HepG2 (cell line): Measurements from ENCODE around the gene LRRC3. TPM values are rescaled to one million over a fixed set of nuclear protein-coding genes. Genes with fewer than 3 reads are reported as not detected.

ENCODE experiments used
- AHR ChIP-seq: IDR thresholded peaks from 2 replicates; pipeline ENCODE4 v1.6.1; 2018; ENCODE audit warnings: missing genetic modification reagents, missing compliant biosample characterization
- ARNTL ChIP-seq: sonication (generic); formaldehyde crosslinking; IDR thresholded peaks from 2 replicates; pipeline ENCODE4 v1.4.0; 2020; ENCODE audit warnings: mild to moderate bottlenecking, missing genetic modification reagents
- CAMTA2 ChIP-seq: sonication (generic); formaldehyde crosslinking; IDR thresholded peaks from 2 replicates; pipeline ENCODE4 v1.4.0; 2020; ENCODE audit warnings: mild to moderate bottlenecking, missing genetic modification reagents, borderline replicate concordance
- FOXC1 ChIP-seq: sonication (generic); formaldehyde crosslinking; IDR thresholded peaks from 2 replicates; pipeline ENCODE4 v1.8.0; 2022; ENCODE audit warnings: mild to moderate bottlenecking, missing genetic modification reagents, borderline replicate concordance
- MEIS1 ChIP-seq: sonication (generic); formaldehyde crosslinking; IDR thresholded peaks from 2 replicates; pipeline ENCODE4 v1.9.0; 2021; ENCODE audit warnings: mild to moderate bottlenecking, missing genetic modification reagents, moderate library complexity, borderline replicate concordance
- RFX1 ChIP-seq: fragments of 450-650 bp; IDR thresholded peaks from 2 replicates; pipeline ENCODE4 v1.6.1; 2017
- SALL1 ChIP-seq: sonication (generic); formaldehyde crosslinking; IDR thresholded peaks from 2 replicates; pipeline ENCODE4 v1.8.0; 2022; ENCODE audit warnings: mild to moderate bottlenecking, missing genetic modification reagents
- STAG1 ChIP-seq: sonication (generic); formaldehyde crosslinking; IDR thresholded peaks from 2 replicates; pipeline ENCODE4 v1.4.0; 2020; ENCODE audit warnings: missing genetic modification reagents
- ZNF292 ChIP-seq: sonication (generic); formaldehyde crosslinking; IDR thresholded peaks from 2 replicates; pipeline ENCODE4 v1.8.1; 2022; ENCODE audit warnings: mild to moderate bottlenecking, low read depth, missing genetic modification reagents, borderline replicate concordance
- ZNF709 ChIP-seq: sonication (generic); formaldehyde crosslinking; IDR thresholded peaks from 2 replicates; pipeline ENCODE4 v1.5.0; 2020; ENCODE audit warnings: mild to moderate bottlenecking, missing genetic modification reagents
- ZNF747 ChIP-seq: sonication (generic); formaldehyde crosslinking; IDR thresholded peaks from 2 replicates; pipeline ENCODE4 v1.8.1; 2023; ENCODE audit warnings: missing genetic modification reagents, mild to moderate bottlenecking, borderline replicate concordance
- ZSCAN21 ChIP-seq: sonication (generic); formaldehyde crosslinking; IDR thresholded peaks from 2 replicates; pipeline ENCODE4 v1.8.0; 2022; ENCODE audit warnings: mild to moderate bottlenecking, missing genetic modification reagents, moderate library complexity, borderline replicate concordance
- ZSCAN22 ChIP-seq: sonication (generic); formaldehyde crosslinking; IDR thresholded peaks from 2 replicates; pipeline ENCODE4 v1.4.0; 2020; ENCODE audit warnings: mild to moderate bottlenecking, missing genetic modification reagents
- polyA plus RNA-seq, 8 experiments: library from polyadenylated mRNA; depleted of rRNA in 3 of 8; stranded (reverse) in 7 of 8; unstranded in 1 of 8; fragments of >200 nt; fragmentation: Illumina TruSeq in 4 of 8; extraction: Trizol in 4 of 8; gene quantifications; 2 replicates each; pipeline versions ENCODE4 v1.2.1 to v1.2.3, GENCODE V29; 2011 to 2016; ENCODE audit warnings: low read depth in 4 of 8, missing spikeins in 1 of 8, mixed read lengths in 1 of 8; ENCODE audit not compliant: insufficient read depth in 1 of 8
- total RNA-seq, 5 experiments: library from RNA; depleted of rRNA; stranded (reverse); fragments of >200 nt; fragmentation: Illumina TruSeq; extraction: Trizol; gene quantifications; 2 replicates each; pipeline ENCODE4 v1.2.3, GENCODE V29; 2016; ENCODE audit warnings: low read depth in 1 of 5
- TF ChIP-seq, protein P1 (sequence below): sonication (generic); formaldehyde crosslinking; IDR thresholded peaks from 2 replicates; pipeline ENCODE4 v1.4.0; 2020; ENCODE audit warnings: missing genetic modification reagents, mild to moderate bottlenecking, borderline replicate concordance
- TF ChIP-seq, protein P2 (sequence below): sonication (generic); formaldehyde crosslinking; IDR thresholded peaks from 2 replicates; pipeline ENCODE4 v1.4.0; 2020; ENCODE audit warnings: missing genetic modification reagents, borderline replicate concordance
- TF ChIP-seq, protein P3 (sequence below): sonication (generic); formaldehyde crosslinking; IDR thresholded peaks from 2 replicates; pipeline ENCODE4 v1.4.0; 2020; ENCODE audit warnings: missing genetic modification reagents
- TF ChIP-seq, protein P4 (sequence below): sonication (generic); formaldehyde crosslinking; IDR thresholded peaks from 2 replicates; pipeline ENCODE4 v1.8.1; 2023; ENCODE audit warnings: mild to moderate bottlenecking, inconsistent platforms, moderate library complexity, missing genetic modification reagents, borderline replicate concordance
- TF ChIP-seq, protein P5 (sequence below): sonication (generic); formaldehyde crosslinking; IDR thresholded peaks from 2 replicates; pipeline ENCODE4 v1.4.0; 2020; ENCODE audit warnings: missing genetic modification reagents, borderline replicate concordance

LRRC3 gene
- total and polyA plus RNA-seq, 2 of the 13 experiments (the other 11 are each of a cell fraction or from before 2014, with no cell fraction given), result 4.8 to 16.5 TPM

DNA sequence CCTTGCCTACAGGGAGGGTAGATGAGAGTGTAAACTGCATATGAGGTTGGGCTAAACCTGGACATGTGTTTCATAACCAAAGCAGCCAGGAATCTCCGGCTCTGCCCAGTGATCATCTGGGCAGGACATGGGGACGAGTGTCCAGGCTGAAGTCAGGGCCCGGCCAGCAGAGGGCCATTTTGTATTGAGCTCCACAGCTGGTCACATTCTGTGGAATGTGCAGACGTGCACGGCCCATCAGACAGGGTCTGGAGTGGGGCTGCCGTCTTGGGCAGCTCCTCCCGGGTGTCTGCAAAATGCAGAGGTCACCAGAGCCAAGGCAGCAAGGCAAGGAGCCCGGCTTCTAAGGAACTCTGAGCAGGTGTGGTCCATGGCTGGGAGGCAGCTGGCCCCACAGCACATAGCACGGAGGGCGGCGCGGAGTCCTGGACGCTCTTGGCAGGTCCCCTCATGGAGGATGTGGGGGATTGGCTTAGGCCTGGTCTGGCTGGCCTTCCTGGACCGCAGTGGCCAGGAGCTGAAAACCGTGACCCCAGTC, 6.2 kb downstream of the LRRC3 start (continued):
- TF ChIP-seq MEIS1 (peak; percentile 32; the same call in 1 of the 2 replicates), ZSCAN21 (CRISPR knock-in tag) (0 out of 2 replicates have a peak, but pooled peaks have one; percentile 17), STAG1 (peak; percentile 55), ZSCAN22 (no peak), AHR (CRISPR knock-in tag) (no peak), RFX1 (no peak), ZNF709 (CRISPR knock-in tag) (no peak), FOXC1 (CRISPR knock-in tag) (no peak), ZNF747 (CRISPR knock-in tag) (no peak), ZNF292 (CRISPR knock-in tag) (no peak), CAMTA2 (CRISPR knock-in tag) (no peak), SALL1 (CRISPR knock-in tag) (0 out of 2 replicates have a peak, but pooled peaks have one; percentile 25), ARNTL (CRISPR knock-in tag) (0 out of 2 replicates have a peak, but pooled peaks have one; percentile 41)
- TF ChIP-seq, protein P1, sequence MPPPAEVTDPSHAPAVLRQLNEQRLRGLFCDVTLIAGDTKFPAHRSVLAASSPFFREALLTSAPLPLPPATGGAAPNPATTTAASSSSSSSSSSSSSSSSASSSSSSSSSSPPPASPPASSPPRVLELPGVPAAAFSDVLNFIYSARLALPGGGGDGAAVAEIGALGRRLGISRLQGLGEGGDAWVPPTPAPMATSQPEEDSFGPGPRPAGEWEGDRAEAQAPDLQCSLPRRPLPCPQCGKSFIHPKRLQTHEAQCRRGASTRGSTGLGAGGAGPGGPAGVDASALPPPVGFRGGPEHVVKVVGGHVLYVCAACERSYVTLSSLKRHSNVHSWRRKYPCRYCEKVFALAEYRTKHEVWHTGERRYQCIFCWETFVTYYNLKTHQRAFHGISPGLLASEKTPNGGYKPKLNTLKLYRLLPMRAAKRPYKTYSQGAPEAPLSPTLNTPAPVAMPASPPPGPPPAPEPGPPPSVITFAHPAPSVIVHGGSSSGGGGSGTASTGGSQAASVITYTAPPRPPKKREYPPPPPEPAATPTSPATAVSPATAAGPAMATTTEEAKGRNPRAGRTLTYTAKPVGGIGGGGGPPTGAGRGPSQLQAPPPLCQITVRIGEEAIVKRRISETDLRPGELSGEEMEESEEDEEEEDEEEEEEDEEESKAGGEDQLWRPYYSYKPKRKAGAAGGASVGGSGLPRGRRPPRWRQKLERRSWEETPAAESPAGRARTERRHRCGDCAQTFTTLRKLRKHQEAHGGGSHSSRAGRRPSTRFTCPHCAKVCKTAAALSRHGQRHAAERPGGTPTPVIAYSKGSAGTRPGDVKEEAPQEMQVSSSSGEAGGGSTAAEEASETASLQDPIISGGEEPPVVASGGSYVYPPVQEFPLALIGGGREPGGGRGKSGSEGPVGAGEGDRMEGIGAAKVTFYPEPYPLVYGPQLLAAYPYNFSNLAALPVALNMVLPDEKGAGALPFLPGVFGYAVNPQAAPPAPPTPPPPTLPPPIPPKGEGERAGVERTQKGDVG (CRISPR knock-in tag), result no peak
- TF ChIP-seq, protein P2, sequence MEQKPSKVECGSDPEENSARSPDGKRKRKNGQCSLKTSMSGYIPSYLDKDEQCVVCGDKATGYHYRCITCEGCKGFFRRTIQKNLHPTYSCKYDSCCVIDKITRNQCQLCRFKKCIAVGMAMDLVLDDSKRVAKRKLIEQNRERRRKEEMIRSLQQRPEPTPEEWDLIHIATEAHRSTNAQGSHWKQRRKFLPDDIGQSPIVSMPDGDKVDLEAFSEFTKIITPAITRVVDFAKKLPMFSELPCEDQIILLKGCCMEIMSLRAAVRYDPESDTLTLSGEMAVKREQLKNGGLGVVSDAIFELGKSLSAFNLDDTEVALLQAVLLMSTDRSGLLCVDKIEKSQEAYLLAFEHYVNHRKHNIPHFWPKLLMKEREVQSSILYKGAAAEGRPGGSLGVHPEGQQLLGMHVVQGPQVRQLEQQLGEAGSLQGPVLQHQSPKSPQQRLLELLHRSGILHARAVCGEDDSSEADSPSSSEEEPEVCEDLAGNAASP (CRISPR knock-in tag), result no peak
- TF ChIP-seq, protein P3, sequence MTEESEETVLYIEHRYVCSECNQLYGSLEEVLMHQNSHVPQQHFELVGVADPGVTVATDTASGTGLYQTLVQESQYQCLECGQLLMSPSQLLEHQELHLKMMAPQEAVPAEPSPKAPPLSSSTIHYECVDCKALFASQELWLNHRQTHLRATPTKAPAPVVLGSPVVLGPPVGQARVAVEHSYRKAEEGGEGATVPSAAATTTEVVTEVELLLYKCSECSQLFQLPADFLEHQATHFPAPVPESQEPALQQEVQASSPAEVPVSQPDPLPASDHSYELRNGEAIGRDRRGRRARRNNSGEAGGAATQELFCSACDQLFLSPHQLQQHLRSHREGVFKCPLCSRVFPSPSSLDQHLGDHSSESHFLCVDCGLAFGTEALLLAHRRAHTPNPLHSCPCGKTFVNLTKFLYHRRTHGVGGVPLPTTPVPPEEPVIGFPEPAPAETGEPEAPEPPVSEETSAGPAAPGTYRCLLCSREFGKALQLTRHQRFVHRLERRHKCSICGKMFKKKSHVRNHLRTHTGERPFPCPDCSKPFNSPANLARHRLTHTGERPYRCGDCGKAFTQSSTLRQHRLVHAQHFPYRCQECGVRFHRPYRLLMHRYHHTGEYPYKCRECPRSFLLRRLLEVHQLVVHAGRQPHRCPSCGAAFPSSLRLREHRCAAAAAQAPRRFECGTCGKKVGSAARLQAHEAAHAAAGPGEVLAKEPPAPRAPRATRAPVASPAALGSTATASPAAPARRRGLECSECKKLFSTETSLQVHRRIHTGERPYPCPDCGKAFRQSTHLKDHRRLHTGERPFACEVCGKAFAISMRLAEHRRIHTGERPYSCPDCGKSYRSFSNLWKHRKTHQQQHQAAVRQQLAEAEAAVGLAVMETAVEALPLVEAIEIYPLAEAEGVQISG (CRISPR knock-in tag), result no peak
- TF ChIP-seq, protein P4, sequence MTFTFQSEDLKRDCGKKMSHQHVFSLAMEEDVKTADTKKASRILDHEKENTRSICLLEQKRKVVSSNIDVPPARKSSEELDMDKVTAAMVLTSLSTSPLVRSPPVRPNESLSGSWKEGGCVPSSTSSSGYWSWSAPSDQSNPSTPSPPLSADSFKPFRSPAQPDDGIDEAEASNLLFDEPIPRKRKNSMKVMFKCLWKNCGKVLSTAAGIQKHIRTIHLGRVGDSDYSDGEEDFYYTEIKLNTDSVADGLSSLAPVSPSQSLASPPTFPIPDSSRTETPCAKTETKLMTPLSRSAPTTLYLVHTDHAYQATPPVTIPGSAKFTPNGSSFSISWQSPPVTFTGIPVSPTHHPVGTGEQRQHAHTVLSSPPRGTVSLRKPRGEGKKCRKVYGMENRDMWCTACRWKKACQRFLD, result no peak
- TF ChIP-seq, protein P5, sequence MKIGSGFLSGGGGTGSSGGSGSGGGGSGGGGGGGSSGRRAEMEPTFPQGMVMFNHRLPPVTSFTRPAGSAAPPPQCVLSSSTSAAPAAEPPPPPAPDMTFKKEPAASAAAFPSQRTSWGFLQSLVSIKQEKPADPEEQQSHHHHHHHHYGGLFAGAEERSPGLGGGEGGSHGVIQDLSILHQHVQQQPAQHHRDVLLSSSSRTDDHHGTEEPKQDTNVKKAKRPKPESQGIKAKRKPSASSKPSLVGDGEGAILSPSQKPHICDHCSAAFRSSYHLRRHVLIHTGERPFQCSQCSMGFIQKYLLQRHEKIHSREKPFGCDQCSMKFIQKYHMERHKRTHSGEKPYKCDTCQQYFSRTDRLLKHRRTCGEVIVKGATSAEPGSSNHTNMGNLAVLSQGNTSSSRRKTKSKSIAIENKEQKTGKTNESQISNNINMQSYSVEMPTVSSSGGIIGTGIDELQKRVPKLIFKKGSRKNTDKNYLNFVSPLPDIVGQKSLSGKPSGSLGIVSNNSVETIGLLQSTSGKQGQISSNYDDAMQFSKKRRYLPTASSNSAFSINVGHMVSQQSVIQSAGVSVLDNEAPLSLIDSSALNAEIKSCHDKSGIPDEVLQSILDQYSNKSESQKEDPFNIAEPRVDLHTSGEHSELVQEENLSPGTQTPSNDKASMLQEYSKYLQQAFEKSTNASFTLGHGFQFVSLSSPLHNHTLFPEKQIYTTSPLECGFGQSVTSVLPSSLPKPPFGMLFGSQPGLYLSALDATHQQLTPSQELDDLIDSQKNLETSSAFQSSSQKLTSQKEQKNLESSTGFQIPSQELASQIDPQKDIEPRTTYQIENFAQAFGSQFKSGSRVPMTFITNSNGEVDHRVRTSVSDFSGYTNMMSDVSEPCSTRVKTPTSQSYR (CRISPR knock-in tag), result no peak
